Right renal pelvis (tissue), 4 donors: ENCODE results near the gene TULP1. TPM values are rescaled to one million over a fixed set of nuclear protein-coding genes. Genes with fewer than 3 reads are reported as not detected.

ENCODE experiments used
- DNase-seq, 4 donors: peaks; one replicate each; pipeline ENCODE4 v3.0.0-alpha.2; 2013; ENCODE audit warnings: low read depth in 4 of 4, low spot score in 3 of 4, missing footprints in 1 of 4
- polyA plus RNA-seq, 4 donors: library from polyadenylated mRNA; unstranded; fragments of 120-200 nt; gene quantifications; one replicate each; pipeline ENCODE4 v1.2.1, GENCODE V29; 2013; ENCODE audit not compliant: insufficient read length in 4 of 4

Gene TULP1
- polyA plus RNA-seq, 4 donors, result 1.5 to 2.9 (median 2.4) TPM

GRCh38 chr6:35485402-35485877, 27.3 kb downstream of the TULP1 start:
- DNase-seq, result no peak

GRCh38 chr6:35484921-35485392, 27.7 kb downstream of the TULP1 start:
- no peak for DNase-seq

GRCh38 chr6:35483893-35484645, 28.6 kb downstream of the TULP1 start:
- no peak for DNase-seq

- no peak for DNase-seq
These were observed 29.2 kb downstream of the TULP1 start for GRCh38 chr6:35483490-35483889.

GRCh38 chr6:35483062-35483461, 29.6 kb downstream of the TULP1 start:
- no peak for DNase-seq

- DNase-seq, result no peak
These were observed 31.5 kb downstream of the TULP1 start for GRCh38 chr6:35481226-35481625.

- no peak for DNase-seq
These were observed 32.5 kb downstream of the TULP1 start for GRCh38 chr6:35480176-35480575.

GRCh38 chr6:35478259-35478658, 34.4 kb downstream of the TULP1 start:
- DNase-seq, result no peak

GRCh38 chr6:35477551-35478179, 35.0 kb downstream of the TULP1 start:
- DNase-seq, result no peak

- DNase-seq, result no peak
These were observed 35.7 kb downstream of the TULP1 start for GRCh38 chr6:35477028-35477427.

- DNase-seq, result no peak
These were observed 36.7 kb downstream of the TULP1 start for GRCh38 chr6:35476004-35476403.

GRCh38 chr6:35475573-35475972, 37.1 kb downstream of the TULP1 start:
- no peak for DNase-seq

GRCh38 chr6:35474942-35475570, 37.6 kb downstream of the TULP1 start:
- no peak for DNase-seq

GRCh38 chr6:35474131-35474941, 38.4 kb downstream of the TULP1 start:
- no peak for DNase-seq

GRCh38 chr6:35473850-35474130, 38.9 kb downstream of the TULP1 start:
- no peak for DNase-seq

- DNase-seq, result no peak
These were observed 39.4 kb downstream of the TULP1 start for GRCh38 chr6:35473075-35473849.

GRCh38 chr6:35471836-35472345, 40.8 kb downstream of the TULP1 start:
- DNase-seq, result no peak

- no peak for DNase-seq
These were observed 42.0 kb downstream of the TULP1 start for GRCh38 chr6:35470663-35471120.

GRCh38 chr6:35469751-35470662, 42.7 kb downstream of the TULP1 start:
- DNase-seq, result no peak
